ENCODE measurements around the gene FGD3. TPM values are rescaled to one million over a fixed set of nuclear protein-coding genes. Genes with fewer than 3 reads are reported as not detected.

Gene FGD3
- total and polyA plus RNA-seq, 4 donors, result 1.6 to 6.2 (median 3.6) TPM

GRCh38 chr9:93059715-93060578, 112.6 kb downstream of the FGD3 start:
- Histone ChIP-seq H3K4me3 (ENCODE audit: low read depth in 1 of 3, low read length in 3 of 3) (peak overlapping the region in 1 of 3 donors; percentile 71), H3K4me1 (ENCODE audit: control insufficient read depth in 4 of 4, insufficient read depth in 4 of 4, low read length in 3 of 4) (peaks cover 9 to 40% (median 30%) of the 10 kb centered on the region in 4 donors), H3K9ac (ENCODE audit: low read depth in 1 of 2, low read length in 2 of 2) (peak overlapping the region in 1 of 2 donors; percentile 42), H3K27ac (ENCODE audit: low read depth in 1 of 2, low read length in 2 of 2) (peak overlapping the region; percentile 39 to 62), H3K36me3 (ENCODE audit: control insufficient read depth in 4 of 4, insufficient read depth in 3 of 4, low read depth in 1 of 4, low read length in 3 of 4) (no peaks in the 10 kb centered on the region), H3K27me3 (ENCODE audit: control insufficient read depth in 4 of 4, insufficient read depth in 4 of 4, low read length in 3 of 4) (no peaks in the 10 kb centered on the region), H3K9me3 (ENCODE audit: control insufficient read depth in 4 of 4, low read length in 3 of 4) (no peaks in the 10 kb centered on the region)
- WGBS, result 81% methylated on average over 7 of the region's 7 CpGs
- DNase-seq (ENCODE audit: low spot score), result no peak
- TF ChIP-seq RXRA (IDR thresholded peaks at IDR 0.05) (no peak), HNF4A (conservative IDR thresholded peaks at IDR 0.05) (no peak), GABPA (IDR thresholded peaks at IDR 0.05 in 1 of 2, conservative IDR thresholded peaks at IDR 0.05 in 1 of 2) (no peak), MAX (IDR thresholded peaks at IDR 0.05) (no peak), FOXA2 (IDR thresholded peaks at IDR 0.05) (no peak), FOXA1 (IDR thresholded peaks at IDR 0.05) (no peak), CTCF (IDR thresholded peaks at IDR 0.05; ENCODE audit: low read depth, low read length, missing input control) (no peak), YY1 (IDR thresholded peaks at IDR 0.05) (no peak), NR2F2 (IDR thresholded peaks at IDR 0.05) (no peak), SP1 (IDR thresholded peaks at IDR 0.05) (no peak), HNF4G (IDR thresholded peaks at IDR 0.05) (no peak)

GRCh38 chr9:93060746-93061259, 113.5 kb downstream of the FGD3 start:
- DNase-seq (ENCODE audit: low spot score), result no peak
- Histone ChIP-seq H3K4me3 (ENCODE audit: low read depth in 1 of 3, low read length in 3 of 3) (no peak overlapping the region), H3K4me1 (ENCODE audit: control insufficient read depth in 4 of 4, insufficient read depth in 4 of 4, low read length in 3 of 4) (peaks cover 9 to 40% (median 30%) of the 10 kb centered on the region in 4 donors), H3K27ac (ENCODE audit: low read depth in 1 of 2, low read length in 2 of 2) (peak overlapping the region; percentile 39 to 48), H3K9me3 (ENCODE audit: control insufficient read depth in 4 of 4, low read length in 3 of 4) (no peaks in the 10 kb centered on the region), H3K27me3 (ENCODE audit: control insufficient read depth in 4 of 4, insufficient read depth in 4 of 4, low read length in 3 of 4) (no peaks in the 10 kb centered on the region), H3K36me3 (ENCODE audit: control insufficient read depth in 4 of 4, insufficient read depth in 3 of 4, low read depth in 1 of 4, low read length in 3 of 4) (no peaks in the 10 kb centered on the region), H3K9ac (ENCODE audit: low read depth in 1 of 2, low read length in 2 of 2) (peak overlapping the region in 1 of 2 donors; percentile 36)
- TF ChIP-seq EGR1 (IDR thresholded peaks at IDR 0.05; ENCODE audit: low read depth in 2 of 2) (peak in 1 of 2 donors; percentile 34), HNF4A (conservative IDR thresholded peaks at IDR 0.05) (peak; percentile 26 to 53), RAD21 (IDR thresholded peaks at IDR 0.05) (no peak), MAX (IDR thresholded peaks at IDR 0.05) (peak; percentile 16), JUND (IDR thresholded peaks at IDR 0.05) (peak in 1 of 2 donors; percentile 29), REST (IDR thresholded peaks at IDR 0.05) (no peak), GABPA (IDR thresholded peaks at IDR 0.05 in 1 of 2, conservative IDR thresholded peaks at IDR 0.05 in 1 of 2) (no peak), YY1 (IDR thresholded peaks at IDR 0.05) (peak; percentile 44), ZBTB33 (IDR thresholded peaks at IDR 0.05) (no peak), RXRA (IDR thresholded peaks at IDR 0.05) (peak; percentile 37 to 54), SP1 (IDR thresholded peaks at IDR 0.05) (peak; percentile 41), ATF3 (IDR thresholded peaks at IDR 0.05) (no peak)
- WGBS, result 53% methylated on average over 8 of the region's 8 CpGs

Data from liver (tissue), 9 donors.